Activated CD4-positive, alpha-beta T cell treated with anti-CD3 and anti-CD28 coated beads, Interleukin-10, Interleukin-2, amounts not matched to agents 100 ng/mL and 50 ng/mL, durations not matched to agents 16 hours and 8 hours (primary cell): ENCODE measurements around the gene OR5K3.

Experiments used
- DNase-seq: peaks from one replicate; pipeline ENCODE4 v3.0.0-alpha.2; 2020

Gene OR5K3

GRCh38 chr3:98434412-98434811 is 43.9 kb downstream of the OR5K3 start:
- DNase-seq, result no peak

- DNase-seq, result no peak
These were observed 49.8 kb downstream of the OR5K3 start for GRCh38 chr3:98440283-98440682.
